ENCODE measurements around the gene PTPMT1. TPM values are rescaled to one million over a fixed set of nuclear protein-coding genes. Genes with fewer than 3 reads are reported as not detected.
A peak's percentile ranks its signal among the peaks of the same experiment; 100 is the strongest.
"Not testable (repeated sequence)": the region's sequence is repeated elsewhere in the genome, so short reads cannot be mapped to it uniquely, and the experiment has no call there.

The PTPMT1 gene
- polyA plus RNA-seq, 3 donors = 50.5 to 60.5 (median 55.3) TPM

DNA sequence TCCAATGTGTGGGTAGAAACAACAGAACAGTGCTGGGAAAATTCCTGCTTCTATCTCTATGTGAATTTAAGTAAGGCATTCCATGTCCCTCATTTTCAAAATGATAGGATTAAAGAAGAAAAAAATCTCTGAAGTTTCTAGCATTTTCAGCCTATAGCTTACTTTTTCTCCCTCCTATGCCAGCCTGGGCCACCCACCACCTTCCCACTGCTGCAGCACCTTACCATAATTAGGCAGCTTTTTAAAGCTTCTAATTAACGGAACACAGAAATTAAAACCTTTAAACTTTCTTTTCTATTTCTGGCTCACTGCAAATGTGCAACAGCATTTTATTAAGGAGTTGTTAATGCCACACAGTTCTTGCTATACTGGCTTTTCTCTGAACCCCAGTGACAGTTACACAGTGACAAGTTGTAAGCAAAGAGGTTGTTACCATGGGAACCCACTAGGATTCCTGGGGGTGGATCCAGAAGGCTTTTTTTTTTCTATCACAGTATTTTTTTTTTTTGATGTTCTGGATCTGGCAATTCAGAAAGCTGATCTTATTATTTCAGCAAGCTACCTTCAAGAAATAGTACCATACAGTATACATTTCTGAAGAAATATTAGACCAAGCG, 32.7 kb upstream of the PTPMT1 start:
- no peak for DNase-seq

DNA sequence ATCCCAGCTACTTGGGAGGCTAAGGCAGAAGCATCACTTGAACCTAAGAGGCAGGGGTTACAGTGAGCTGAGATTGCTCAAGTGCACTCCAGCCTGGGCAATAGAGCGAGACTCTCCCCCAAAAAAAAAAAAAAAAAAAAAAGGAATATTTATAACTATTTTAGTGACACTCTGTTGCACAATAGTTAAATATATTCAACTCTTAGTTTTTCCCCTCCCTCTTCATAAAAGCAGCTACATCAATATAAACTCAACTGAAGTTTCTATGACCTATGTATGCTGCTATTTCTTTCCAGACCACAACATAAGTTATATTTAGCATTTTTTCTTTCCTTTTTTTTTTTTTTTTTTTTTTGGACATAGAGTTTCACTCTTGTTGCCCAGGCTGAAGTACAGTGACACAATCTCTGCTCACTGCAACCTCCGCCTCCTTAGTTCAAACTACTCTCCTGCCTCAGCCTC, 31.7 kb upstream of the PTPMT1 start:
- DNase-seq = no peak

- no peak for DNase-seq
These were observed 30.6 kb upstream of the PTPMT1 start for GRCh38 chr11:47534704-47535251.

DNA sequence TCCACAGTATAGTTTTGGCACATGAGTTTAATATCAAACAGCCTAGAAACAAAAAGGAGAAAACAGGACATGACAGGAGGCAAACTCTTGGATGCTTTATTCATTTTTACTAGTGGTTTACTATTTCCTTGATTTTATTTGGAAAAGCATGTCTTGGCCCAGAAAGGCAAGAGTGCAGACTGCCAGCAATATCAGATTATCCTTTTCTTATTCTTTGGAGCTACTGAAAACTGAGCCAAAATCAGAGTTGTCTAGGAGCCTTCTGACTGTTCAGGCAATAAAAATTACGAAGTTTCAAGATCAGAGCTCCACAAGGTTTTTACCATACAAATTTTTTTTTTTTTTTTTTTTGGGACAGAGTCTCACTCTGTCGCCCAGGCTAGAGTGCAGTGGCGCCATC, 28.5 kb upstream of the PTPMT1 start:
- DNase-seq = no peak

- DNase-seq = no peak
These were observed 26.4 kb upstream of the PTPMT1 start for GRCh38 chr11:47538741-47539565.

- no peak for DNase-seq
These were observed 25.7 kb upstream of the PTPMT1 start for GRCh38 chr11:47539681-47540039.

DNA sequence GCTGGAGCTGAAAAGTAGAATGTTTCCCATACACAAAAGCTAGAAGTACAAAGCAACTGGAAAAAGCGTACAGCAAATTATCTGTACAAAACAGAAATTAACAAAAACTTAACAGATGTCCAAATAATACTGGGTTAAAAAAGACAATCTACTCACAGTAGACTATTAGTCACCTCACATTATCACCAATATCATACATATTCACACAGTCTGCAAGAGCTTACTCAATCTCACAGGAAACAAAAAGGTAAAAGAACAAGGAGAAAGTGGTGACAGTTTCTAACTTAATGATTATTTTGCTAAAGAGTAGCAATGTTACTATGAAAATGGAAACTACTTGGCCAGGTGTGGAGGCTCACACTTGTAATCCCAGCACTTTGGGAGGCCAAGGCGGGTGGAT, 24.3 kb upstream of the PTPMT1 start:
- DNase-seq = no peak

DNA sequence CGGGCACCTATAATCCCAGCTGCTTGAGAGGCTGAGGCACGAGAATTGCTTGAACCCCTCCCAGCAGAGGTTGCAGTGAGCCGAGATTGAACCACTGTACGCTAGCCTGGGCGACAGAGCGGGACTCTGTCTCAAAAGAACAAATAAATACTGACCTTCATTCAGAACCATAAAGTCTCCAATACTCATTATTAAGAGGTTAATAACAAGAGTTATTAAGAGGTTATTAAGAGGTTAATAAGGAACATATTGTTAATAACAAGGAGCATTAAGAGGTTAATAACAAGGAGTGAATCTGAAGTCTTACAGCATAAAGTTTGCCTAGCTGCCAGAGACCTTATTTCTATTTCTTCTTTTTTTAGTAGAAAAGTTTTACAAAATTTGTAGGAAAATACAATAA, 20.1 kb upstream of the PTPMT1 start:
- DNase-seq = no peak

GRCh38 chr11:47546274-47546673, 19.1 kb upstream of the PTPMT1 start:
- DNase-seq = not testable (repeated sequence)

DNA sequence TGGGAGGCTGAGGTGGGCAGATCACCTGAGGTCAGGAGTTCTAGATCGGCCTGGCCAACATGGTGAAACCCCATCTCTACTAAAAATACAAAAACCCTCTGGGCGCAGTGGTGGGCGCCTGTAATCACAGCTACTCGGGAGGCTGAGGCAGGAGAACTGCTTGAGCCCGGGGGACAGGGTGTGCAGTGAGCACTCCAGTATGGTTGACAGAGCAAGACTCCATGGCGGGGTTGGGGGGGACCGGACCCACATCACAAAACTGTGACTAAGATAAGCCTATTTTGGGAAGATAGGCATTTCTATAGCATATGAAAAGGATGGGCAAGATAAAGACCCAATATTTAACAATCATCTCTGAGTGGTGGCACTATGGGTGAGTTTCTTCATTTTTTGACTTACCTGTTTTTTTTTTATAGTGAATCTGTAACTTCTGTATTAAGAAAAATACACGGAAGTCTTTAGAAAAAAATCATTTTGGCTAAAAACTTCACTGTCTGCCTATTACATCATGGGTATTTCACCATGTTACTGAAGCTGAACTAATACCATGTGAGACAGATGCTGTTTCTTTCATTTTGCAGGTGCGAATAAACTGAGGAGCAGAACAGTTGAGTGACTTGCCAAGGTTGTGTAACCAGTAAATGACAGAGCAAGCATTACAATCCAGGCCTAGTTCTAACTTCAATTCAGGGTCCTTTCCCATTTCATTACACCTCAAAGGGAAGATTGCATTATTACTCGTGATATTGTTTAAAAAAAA, 14.9 kb upstream of the PTPMT1 start:
- DNase-seq = no peak

DNA sequence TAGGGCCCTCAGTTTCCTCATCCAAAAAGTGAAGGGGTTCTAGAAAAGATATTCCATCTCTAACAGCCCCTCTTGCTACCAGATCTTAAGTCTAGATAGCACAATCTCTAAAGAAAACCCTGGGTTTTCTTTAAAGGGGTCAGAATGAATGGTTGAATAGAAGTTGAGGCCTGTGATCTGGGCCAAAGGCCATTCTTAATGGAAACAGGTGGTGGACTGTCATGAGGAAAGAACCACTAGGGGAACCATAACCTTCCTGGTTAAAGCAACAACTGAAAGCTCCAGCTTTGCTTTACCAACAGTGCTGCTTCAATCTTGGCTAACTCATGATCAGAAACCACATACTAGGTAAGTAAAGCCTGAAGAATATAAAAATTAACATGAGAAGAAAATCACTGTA, 14.3 kb upstream of the PTPMT1 start:
- DNase-seq = no peak

DNA sequence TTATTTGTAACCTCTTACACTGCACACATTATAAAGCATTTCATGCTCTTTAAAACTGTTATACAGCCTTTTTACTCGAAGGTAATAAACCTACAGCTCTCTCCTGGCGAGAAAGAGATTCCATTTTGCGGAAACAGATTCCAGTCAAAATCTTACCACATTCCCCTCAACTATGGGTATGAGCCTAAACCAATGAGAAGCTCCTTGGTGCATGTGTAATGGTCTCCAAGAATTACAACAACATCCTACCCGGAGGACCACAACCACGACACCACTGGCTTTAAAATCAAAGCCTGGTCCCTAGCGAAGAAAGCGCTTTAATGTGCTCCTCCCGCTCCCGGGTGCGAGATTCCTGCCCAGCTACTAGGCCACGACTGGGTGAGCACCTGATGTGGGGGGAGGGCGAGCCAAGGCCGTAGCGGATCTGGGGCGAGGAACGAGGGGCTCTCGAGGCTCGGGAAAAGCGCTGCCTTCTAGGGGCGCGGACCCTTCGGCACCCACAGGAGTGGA, 13.3 kb upstream of the PTPMT1 start:
- peak; percentile 46 for DNase-seq

DNA sequence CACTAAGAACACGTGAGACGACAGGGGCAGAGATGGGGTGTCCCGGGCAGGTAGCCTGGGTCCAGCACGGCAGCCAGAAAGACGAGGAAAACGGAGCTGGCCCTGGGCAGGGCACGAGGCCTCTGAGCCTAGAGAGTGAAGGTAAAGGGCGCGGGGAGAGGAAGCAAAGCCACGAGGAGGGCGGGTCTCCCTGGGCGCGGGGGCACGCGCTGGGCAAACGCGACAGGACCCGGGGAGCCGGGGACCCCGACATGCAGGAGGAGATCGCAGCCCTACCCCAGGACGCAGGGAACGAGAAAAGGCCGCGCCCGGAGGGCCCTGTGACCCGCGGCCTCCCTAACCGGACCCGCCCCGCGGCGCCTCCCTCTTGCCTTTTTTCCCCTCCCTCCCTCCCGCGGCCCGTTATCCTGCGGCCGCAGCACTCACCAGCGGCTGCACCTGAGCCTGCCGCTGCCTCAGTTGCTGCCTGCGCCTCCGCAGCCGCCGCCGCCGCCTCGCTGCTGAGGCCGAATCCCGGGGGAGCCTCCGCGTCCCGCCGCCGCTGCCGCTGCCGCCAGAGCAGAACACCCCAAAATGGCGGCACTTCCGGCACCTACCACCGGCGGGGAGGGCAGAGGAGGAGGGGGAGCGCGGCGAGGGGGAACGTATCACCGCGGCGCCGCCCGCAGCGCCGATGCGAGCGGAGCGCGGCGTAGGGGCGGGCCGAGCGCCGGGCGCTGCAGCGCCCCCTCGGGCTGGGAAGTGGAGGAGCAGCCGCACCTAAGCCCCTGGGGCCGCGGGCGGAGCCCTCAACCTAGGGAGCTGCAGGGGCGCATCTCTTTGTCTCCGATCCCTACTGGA, 12.6 kb upstream of the PTPMT1 start, which contains the start of gene CELF1:
CELF1 (minus strand) TSS at position 567 of the 840 bp plus-strand sequence. CDS start 53,609 bp downstream, outside the sequence.
- DNase-seq = peak; percentile 93

DNA sequence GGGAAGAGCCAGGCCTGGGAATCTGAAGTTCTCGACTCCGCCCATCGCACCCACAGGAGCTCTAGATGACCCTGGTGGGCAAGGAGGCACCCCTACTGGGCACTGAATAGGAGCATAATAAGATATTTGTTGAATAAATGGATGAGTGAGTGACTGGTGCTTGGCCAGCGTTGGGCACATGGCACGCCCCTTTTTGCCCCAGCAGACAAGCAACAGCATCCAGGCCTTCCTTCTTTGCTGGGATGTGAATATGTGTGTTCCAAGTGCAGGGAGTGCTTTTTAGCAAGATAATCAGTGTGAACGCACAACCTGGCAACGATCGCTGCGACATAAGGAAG, 12.0 kb upstream of the PTPMT1 start:
- DNase-seq = no peak

DNA sequence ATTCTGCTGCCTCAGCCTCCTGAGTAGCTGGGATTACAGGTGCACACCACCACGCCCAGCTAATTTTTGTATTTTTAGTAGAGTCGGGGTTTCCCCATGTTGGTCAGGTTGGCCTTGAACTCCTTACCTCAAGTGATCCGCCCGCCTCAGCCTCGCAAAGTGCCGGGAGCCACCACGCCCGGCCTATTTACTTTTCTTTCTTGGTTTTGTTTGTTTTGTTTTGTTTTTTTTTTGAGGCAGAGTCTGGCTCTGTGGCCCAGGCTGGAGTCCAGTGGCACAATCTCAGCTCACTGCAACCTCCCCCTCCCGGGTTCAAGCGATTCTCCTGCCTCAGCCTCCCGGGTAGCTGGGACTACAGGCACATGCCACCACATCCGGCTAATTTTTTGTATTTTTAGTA, 8.4 kb upstream of the PTPMT1 start:
- DNase-seq = not testable (repeated sequence)

- no peak for DNase-seq
These were observed 6.7 kb upstream of the PTPMT1 start for GRCh38 chr11:47558695-47559094.

- DNase-seq = no peak
These were observed 5.0 kb upstream of the PTPMT1 start for GRCh38 chr11:47560426-47560825.

- DNase-seq = not testable (repeated sequence)
These were observed 3.0 kb upstream of the PTPMT1 start for GRCh38 chr11:47562393-47562792.

DNA sequence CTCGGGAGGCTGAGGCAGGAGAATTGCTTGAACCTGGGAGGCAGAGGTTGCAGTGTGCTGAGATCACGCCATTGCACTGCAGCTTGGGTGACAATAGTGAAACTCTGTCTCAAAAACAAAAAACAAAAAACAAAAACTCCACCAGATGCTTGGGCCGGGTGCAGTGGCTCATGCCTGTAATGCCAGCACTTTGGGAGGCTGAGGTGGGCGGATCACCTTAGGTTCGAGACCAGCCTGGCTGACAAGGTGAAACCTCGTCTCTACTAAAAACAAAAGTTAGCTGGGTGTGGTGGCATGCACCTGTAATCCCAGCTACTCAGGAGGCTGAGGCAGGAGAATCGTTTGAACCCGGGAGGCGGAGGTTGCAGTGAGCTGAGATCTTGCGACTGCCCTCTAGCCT, 1.0 kb upstream of the PTPMT1 start:
- not testable (repeated sequence) for DNase-seq

GRCh38 chr11:47564933-47565339, 463 bp upstream of the PTPMT1 start:
- DNase-seq = no peak

DNA sequence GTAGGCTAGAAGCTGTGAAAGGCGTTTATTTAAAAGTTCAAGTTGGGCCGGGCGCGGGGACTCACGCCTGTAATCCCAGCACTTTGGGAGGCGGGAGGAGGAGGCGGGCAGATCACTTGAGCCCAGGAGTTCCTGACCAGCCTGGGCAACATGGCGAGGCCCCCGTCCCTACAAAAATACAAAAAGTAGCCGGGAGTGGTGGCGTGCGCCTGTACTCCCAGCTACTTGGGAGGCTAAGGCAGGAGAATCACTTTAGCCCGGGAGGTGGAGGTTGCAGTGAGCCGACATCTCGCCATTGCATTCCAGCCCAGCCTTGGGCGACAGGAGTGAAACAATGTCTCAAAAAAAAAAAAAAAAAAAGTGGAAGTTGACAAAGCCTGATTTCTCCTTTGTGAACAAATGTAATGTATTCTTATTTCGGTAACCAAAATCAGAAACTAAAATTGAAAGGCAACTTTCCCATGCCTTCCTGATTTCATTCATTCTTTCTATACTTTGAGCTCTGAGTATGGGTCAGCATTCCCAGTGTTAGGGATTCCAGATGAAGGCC, 825 bp downstream of the PTPMT1 start:
- DNase-seq = no peak
